H1 (cell line): ENCODE data around the gene PREX1. TPM values are rescaled to one million over a fixed set of nuclear protein-coding genes. Genes with fewer than 3 reads are reported as not detected.

Source experiments
- GTF2F1 ChIP-seq: IDR thresholded peaks from 2 replicates; pipeline ENCODE4 v1.6.1; 2012; ENCODE audit warnings: low read depth, low read length, improper control_type of control experiment, borderline replicate concordance
- SP4 ChIP-seq: IDR thresholded peaks from 2 replicates; pipeline ENCODE4 v1.6.1; 2012; ENCODE audit warnings: low read length, inconsistent platforms
- TBP ChIP-seq: IDR thresholded peaks from 2 replicates; pipeline ENCODE4 v1.6.1; 2011; ENCODE audit warnings: low read depth, low read length, improper control_type of control experiment
- polyA plus RNA-seq, 7 experiments: library from polyadenylated mRNA; depleted of rRNA in 3 of 7; stranded (reverse) in 5 of 7; unstranded in 2 of 7; fragments of >200 nt in 5 of 7; fragments of 200-250 nt in 2 of 7; gene quantifications; 1 replicate in 5 of 7; 2 replicates in 1 of 7; 4 replicates in 1 of 7; pipeline versions ENCODE4 v1.2.1 to v1.2.3, GENCODE V29; 2011 to 2013; ENCODE audit warnings: missing spikeins in 2 of 7, mixed read lengths in 2 of 7
- total RNA-seq: library from RNA; stranded (reverse); fragmentation: NEBNext Ultra II Directional; extraction: Animal tissue kit (Norgen Biotek cat#: 25700); gene quantifications from 2 replicates; pipeline ENCODE4 v1.2.1, GENCODE V29; 2021

PREX1 gene
- total and polyA plus RNA-seq, 2 of the 8 experiments (the other 6 are each of a cell fraction or from before 2014, with no cell fraction given) = 10.7 to 12.8 TPM

DNA sequence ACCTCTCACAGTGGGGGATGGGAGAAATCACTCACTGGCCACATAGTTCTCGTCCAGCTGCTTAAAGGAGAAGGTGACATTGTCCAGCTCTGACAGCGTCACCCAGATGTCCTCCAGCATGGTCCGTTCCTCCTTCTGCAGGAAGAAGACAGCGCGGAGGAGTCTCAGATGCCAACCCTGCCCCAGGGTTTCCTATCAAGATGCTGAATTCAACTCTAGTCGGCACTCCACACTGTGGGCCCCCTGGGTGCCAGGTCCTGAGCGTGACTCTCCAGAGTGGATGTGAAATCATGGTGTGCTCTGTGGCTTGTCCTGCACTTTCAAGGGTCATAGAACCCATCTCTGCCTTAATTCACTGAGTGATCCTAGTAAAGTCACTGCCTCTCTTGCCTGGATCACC lies 193.2 kb downstream of the PREX1 start (continued):
- TF ChIP-seq TBP = no peak
- TF ChIP-seq SP4 = no peak
- no peak for TF ChIP-seq GTF2F1
